Liver (tissue), 3 donors: ENCODE measurements around the gene XYLT1.

Experiments
- JUND ChIP-seq, 2 donors: IDR thresholded peaks; 2 replicates each; pipeline ENCODE4 v1.6.1; 2016; ENCODE audit warnings: antibody characterized with exemption in 2 of 2
- RAD21 ChIP-seq, 2 donors: IDR thresholded peaks; 2 replicates each; pipeline ENCODE4 v1.6.1; 2016; ENCODE audit warnings: antibody characterized with exemption in 2 of 2, mild to moderate bottlenecking in 2 of 2
- SP1 ChIP-seq: IDR thresholded peaks from 2 replicates; pipeline ENCODE4 v1.6.1; 2018; ENCODE audit warnings: antibody characterized with exemption, mild to moderate bottlenecking
- TAF1 ChIP-seq: conservative IDR thresholded peaks from 2 replicates; pipeline ENCODE4 v1.6.1; 2016; ENCODE audit warnings: antibody characterized with exemption, mild to moderate bottlenecking
- TF ChIP-seq, protein P1 (sequence below): IDR thresholded peaks from 2 replicates; pipeline ENCODE4 v1.6.1; 2016; ENCODE audit warnings: antibody characterized with exemption
- TF ChIP-seq, protein P2 (sequence below): fragments of 150-350 bp; IDR thresholded peaks from 2 replicates; pipeline ENCODE4 v1.5.1; 2017; ENCODE audit warnings: improper control_type of control experiment, low read depth, low read length; ENCODE audit not compliant: missing input control
- donor health status: healthy.
- donor health status: healthy.

DNA sequence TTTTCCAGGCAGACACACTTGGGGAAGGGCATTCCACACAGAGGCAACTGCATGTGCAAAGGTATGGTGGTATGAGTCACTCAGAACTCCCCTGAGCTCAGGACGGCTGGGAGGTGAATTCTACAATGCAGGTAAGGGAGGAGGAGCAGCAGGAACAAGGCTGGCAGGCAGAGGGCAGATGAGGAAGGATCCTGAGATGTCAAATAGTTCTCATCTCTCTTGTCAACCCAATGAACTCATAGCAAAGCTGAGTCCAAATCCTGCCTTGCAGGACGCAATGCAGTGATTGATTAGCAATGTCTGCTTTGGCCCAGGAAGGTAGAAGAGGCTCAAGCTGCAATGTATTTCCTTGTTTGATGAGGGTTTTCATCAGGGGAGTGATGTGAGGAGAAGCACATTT lies 243.5 kb downstream of the XYLT1 start:
- TF ChIP-seq, protein P1, sequence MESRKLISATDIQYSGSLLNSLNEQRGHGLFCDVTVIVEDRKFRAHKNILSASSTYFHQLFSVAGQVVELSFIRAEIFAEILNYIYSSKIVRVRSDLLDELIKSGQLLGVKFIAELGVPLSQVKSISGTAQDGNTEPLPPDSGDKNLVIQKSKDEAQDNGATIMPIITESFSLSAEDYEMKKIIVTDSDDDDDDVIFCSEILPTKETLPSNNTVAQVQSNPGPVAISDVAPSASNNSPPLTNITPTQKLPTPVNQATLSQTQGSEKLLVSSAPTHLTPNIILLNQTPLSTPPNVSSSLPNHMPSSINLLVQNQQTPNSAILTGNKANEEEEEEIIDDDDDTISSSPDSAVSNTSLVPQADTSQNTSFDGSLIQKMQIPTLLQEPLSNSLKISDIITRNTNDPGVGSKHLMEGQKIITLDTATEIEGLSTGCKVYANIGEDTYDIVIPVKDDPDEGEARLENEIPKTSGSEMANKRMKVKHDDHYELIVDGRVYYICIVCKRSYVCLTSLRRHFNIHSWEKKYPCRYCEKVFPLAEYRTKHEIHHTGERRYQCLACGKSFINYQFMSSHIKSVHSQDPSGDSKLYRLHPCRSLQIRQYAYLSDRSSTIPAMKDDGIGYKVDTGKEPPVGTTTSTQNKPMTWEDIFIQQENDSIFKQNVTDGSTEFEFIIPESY, result no peak
- TF ChIP-seq SP1 (no peak), RAD21 (IDR thresholded peaks at IDR 0.05) (no peak), TAF1 (no peak), JUND (IDR thresholded peaks at IDR 0.05) (no peak)
- TF ChIP-seq, protein P2, sequence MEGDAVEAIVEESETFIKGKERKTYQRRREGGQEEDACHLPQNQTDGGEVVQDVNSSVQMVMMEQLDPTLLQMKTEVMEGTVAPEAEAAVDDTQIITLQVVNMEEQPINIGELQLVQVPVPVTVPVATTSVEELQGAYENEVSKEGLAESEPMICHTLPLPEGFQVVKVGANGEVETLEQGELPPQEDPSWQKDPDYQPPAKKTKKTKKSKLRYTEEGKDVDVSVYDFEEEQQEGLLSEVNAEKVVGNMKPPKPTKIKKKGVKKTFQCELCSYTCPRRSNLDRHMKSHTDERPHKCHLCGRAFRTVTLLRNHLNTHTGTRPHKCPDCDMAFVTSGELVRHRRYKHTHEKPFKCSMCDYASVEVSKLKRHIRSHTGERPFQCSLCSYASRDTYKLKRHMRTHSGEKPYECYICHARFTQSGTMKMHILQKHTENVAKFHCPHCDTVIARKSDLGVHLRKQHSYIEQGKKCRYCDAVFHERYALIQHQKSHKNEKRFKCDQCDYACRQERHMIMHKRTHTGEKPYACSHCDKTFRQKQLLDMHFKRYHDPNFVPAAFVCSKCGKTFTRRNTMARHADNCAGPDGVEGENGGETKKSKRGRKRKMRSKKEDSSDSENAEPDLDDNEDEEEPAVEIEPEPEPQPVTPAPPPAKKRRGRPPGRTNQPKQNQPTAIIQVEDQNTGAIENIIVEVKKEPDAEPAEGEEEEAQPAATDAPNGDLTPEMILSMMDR, result no peak
